ENCODE measurements around the gene PHYHD1.

The PHYHD1 gene

DNA sequence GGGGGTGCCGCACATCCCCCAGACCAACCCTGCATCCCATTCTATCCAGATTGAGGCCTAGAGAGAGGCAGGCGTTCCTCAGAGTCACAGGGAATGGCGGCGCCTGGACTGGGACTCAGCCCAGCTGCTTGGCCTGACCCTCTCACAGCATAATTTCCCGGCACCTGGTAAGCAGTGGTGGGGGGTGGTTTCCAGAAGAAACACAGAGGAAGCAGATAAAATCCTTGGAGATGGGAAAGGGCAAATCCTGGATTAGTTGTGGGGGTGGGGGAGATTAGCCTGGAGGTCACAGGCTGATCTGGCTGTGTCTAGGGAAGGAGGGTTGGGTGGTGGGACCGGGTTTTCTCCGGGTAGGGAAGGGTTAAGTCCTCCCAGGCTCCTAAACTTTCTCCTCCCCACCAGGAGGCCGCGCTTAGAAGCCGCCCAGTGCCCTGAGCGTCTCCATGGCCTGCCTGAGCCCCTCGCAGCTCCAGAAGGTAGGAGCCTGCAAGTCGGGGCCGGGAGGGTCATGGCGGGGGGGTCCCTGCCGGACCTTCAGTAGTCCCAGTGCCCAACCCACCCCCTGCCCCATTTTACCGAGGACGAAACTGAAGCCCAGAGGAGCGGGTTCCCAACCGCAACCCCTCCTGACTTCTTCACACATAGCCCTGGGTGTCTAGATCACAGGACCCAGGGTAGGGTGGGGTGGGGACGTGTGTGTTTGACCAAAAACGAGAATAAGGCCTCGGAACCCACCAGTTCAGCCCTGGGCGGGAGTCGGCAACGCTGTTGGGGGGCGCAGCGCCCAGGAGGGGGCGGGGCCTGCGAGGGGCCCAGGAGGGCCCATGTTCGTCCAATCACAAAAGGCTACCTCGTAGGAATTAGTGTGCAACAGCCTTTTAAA is 1.3 kb downstream of the PHYHD1 start:
- Histone ChIP-seq H3K4me1 (ENCODE audit: control insufficient read depth, insufficient read depth, low read length) (peaks cover 11% of the 10 kb centered on the region), H3K4me3 (ENCODE audit: insufficient read depth, low read depth, low read length) (peak overlapping the region; percentile 53), H3K9me3 (ENCODE audit: control insufficient read depth, low read length) (no peaks in the 10 kb centered on the region), H3K27me3 (ENCODE audit: control insufficient read depth, insufficient read depth, low read length, poor library complexity, severe bottlenecking) (no peaks in the 10 kb centered on the region), H3K27ac (ENCODE audit: insufficient read depth, low read depth, low read length, poor library complexity, severe bottlenecking) (peak overlapping the region; percentile 76), H3K36me3 (ENCODE audit: control insufficient read depth, insufficient read depth, low read length) (peaks cover 9% of the 10 kb centered on the region)
- 6 to 7% methylated on average over 31 to 32 of the region's 32 CpGs for WGBS, 2 experiments

DNA sequence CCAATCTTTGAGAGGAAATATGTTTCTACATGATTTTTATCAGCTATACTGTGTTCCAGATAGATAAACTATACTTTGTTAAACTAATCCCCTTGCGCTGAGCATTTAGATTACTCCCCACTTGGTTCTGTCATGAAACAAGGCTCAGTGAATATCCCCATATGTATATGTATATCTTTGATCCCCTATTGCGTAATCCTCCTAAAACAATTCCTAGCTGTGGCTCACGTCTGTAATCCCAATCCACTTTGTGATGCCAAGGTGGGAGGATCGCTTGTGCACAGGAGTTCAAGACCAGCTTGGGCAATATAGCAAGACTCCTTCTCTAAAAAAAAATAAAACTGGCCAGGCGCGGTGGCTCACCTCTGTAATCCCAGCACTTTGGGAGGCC is 2.7 kb downstream of the PHYHD1 start:
- Histone ChIP-seq H3K9me3 (ENCODE audit: control insufficient read depth, low read length) (no peaks in the 10 kb centered on the region), H3K27me3 (ENCODE audit: control insufficient read depth, insufficient read depth, low read length, poor library complexity, severe bottlenecking) (no peaks in the 10 kb centered on the region), H3K4me1 (ENCODE audit: control insufficient read depth, insufficient read depth, low read length) (peaks cover 11% of the 10 kb centered on the region), H3K27ac (ENCODE audit: insufficient read depth, low read depth, low read length, poor library complexity, severe bottlenecking) (no peak overlapping the region), H3K36me3 (ENCODE audit: control insufficient read depth, insufficient read depth, low read length) (no peaks in the 10 kb centered on the region), H3K4me3 (ENCODE audit: insufficient read depth, low read depth, low read length) (no peak overlapping the region)
- WGBS, 2 experiments = 91 to 94% methylated on average over 6 of the region's 6 CpGs

DNA sequence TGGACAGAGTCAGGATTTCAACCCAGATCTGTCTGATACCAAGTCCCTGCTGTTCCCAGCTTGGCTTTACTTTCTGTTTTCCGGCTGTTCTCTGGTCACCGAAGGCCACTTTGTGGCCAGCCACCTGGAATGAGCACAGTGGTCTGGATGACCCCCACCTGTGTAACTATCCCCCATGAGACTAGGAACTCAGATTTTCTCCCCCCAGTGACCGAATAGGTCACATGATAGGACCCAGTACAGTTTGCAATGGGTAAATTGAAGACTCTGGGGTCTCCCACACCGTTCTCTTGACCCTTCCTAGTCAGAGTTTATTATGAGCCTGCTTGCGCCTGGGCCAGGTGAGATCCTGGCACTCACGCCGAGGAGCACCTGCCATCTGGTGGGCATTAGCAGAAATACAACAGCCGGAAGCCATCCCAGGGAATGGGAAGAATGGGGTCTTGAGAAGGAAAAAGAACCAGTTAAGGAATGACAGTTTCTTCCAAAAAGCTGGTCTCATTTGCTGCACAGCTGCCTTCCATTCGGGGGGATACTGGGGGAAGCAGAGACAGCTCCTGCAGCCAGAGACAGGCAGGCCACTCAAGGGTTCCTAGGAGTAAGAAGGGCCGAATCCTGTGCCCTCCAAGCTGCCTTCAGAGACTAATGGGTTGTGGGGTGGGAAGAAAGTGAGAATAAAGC is 7.1 kb downstream of the PHYHD1 start:
- 40% methylated on average over 10 of the region's 10 CpGs for WGBS, 2 experiments
- H3K27ac ChIP-seq (ENCODE audit: insufficient read depth, low read depth, low read length, poor library complexity, severe bottlenecking) = no peak overlapping the region

DNA sequence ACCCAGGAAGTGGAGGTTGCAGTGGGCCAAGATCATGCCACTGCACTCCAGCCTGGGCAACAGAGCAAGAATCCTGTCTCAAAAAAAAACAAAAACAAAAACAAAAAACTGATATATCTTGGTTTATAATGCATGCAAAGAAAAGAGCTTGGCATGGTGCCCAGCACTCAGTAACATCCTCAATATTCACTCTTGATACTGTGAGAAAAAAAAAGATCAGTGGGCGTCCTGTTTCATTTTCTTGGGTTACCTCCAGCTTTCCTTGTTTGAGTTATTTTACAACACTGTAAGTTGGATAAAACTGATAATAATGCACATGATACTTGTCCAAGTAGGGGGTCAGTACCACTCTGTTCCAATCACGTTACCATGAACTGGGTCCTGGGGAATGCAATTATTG is 7.8 kb downstream of the PHYHD1 start:
- no peaks in the 10 kb centered on the region for H3K36me3 ChIP-seq (ENCODE audit: control insufficient read depth, insufficient read depth, low read length)
- WGBS, 2 experiments = 97 to 99% methylated on average over 2 of the region's 2 CpGs
- H3K27ac ChIP-seq (ENCODE audit: insufficient read depth, low read depth, low read length, poor library complexity, severe bottlenecking) = no peak overlapping the region
- no peaks in the 10 kb centered on the region for H3K9me3 ChIP-seq (ENCODE audit: control insufficient read depth, low read length)
- no peaks in the 10 kb centered on the region for H3K4me1 ChIP-seq (ENCODE audit: control insufficient read depth, insufficient read depth, low read length)
- H3K4me3 ChIP-seq (ENCODE audit: insufficient read depth, low read depth, low read length) = no peak overlapping the region
- no peaks in the 10 kb centered on the region for H3K27me3 ChIP-seq (ENCODE audit: control insufficient read depth, insufficient read depth, low read length, poor library complexity, severe bottlenecking)

More for the DNA sequence above, 7.1 kb downstream of the PHYHD1 start:
- Histone ChIP-seq H3K36me3 (ENCODE audit: control insufficient read depth, insufficient read depth, low read length) (no peaks in the 10 kb centered on the region), H3K4me3 (ENCODE audit: insufficient read depth, low read depth, low read length) (no peak overlapping the region), H3K9me3 (ENCODE audit: control insufficient read depth, low read length) (no peaks in the 10 kb centered on the region), H3K27me3 (ENCODE audit: control insufficient read depth, insufficient read depth, low read length, poor library complexity, severe bottlenecking) (no peaks in the 10 kb centered on the region), H3K4me1 (ENCODE audit: control insufficient read depth, insufficient read depth, low read length) (no peaks in the 10 kb centered on the region)

DNA sequence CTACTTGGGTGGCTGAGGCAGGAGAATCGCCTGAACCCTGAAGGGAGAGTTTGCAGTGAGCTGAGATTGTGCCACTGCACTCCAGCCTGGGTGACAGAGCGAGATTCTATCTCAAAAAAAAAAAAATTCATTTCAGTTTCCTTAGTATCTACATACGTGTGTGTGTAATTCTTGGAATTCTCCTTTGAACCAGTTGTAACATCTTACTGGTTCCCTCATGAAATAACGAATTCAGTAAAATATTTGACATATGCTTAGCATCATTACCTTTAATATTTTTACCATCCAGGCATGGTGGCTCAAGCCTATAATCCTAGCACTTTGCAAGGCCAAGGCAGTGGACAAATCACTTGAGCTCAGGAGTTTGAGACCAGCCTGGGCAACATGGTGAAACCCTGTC is 8.8 kb downstream of the PHYHD1 start:
- Histone ChIP-seq H3K9me3 (ENCODE audit: control insufficient read depth, low read length) (no peaks in the 10 kb centered on the region), H3K36me3 (ENCODE audit: control insufficient read depth, insufficient read depth, low read length) (no peaks in the 10 kb centered on the region), H3K4me1 (ENCODE audit: control insufficient read depth, insufficient read depth, low read length) (no peaks in the 10 kb centered on the region), H3K27ac (ENCODE audit: insufficient read depth, low read depth, low read length, poor library complexity, severe bottlenecking) (no peak overlapping the region), H3K27me3 (ENCODE audit: control insufficient read depth, insufficient read depth, low read length, poor library complexity, severe bottlenecking) (no peaks in the 10 kb centered on the region), H3K4me3 (ENCODE audit: insufficient read depth, low read depth, low read length) (no peak overlapping the region)
- 91 to 93% methylated on average over 4 of the region's 4 CpGs for WGBS, 2 experiments

DNA sequence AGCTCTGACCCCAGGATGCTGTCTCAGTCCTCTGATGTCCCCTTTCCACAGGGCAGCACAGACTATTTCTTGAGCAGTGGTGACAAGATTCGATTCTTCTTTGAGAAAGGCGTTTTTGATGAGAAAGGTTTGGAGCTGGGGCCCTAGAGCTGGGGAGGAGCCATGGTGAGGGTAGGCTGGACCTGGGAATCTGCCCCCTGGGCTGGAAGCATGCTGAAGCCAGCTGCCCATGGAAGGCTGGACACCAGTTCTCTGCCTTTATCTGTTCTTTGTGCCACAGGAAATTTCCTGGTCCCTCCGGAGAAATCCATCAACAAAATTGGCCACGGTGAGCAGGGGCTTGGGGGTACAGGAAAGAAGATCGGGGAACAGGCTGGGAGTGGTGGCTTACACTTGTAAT is 12.9 kb downstream of the PHYHD1 start:
- H3K36me3 ChIP-seq (ENCODE audit: control insufficient read depth, insufficient read depth, low read length) = no peaks in the 10 kb centered on the region
- WGBS, 2 experiments = 95 to 96% methylated on average over 5 of the region's 5 CpGs
- no peaks in the 10 kb centered on the region for H3K4me1 ChIP-seq (ENCODE audit: control insufficient read depth, insufficient read depth, low read length)
- no peak overlapping the region for H3K4me3 ChIP-seq (ENCODE audit: insufficient read depth, low read depth, low read length)
- H3K27ac ChIP-seq (ENCODE audit: insufficient read depth, low read depth, low read length, poor library complexity, severe bottlenecking) = no peak overlapping the region
- H3K27me3 ChIP-seq (ENCODE audit: control insufficient read depth, insufficient read depth, low read length, poor library complexity, severe bottlenecking) = no peaks in the 10 kb centered on the region
- no peaks in the 10 kb centered on the region for H3K9me3 ChIP-seq (ENCODE audit: control insufficient read depth, low read length)

DNA sequence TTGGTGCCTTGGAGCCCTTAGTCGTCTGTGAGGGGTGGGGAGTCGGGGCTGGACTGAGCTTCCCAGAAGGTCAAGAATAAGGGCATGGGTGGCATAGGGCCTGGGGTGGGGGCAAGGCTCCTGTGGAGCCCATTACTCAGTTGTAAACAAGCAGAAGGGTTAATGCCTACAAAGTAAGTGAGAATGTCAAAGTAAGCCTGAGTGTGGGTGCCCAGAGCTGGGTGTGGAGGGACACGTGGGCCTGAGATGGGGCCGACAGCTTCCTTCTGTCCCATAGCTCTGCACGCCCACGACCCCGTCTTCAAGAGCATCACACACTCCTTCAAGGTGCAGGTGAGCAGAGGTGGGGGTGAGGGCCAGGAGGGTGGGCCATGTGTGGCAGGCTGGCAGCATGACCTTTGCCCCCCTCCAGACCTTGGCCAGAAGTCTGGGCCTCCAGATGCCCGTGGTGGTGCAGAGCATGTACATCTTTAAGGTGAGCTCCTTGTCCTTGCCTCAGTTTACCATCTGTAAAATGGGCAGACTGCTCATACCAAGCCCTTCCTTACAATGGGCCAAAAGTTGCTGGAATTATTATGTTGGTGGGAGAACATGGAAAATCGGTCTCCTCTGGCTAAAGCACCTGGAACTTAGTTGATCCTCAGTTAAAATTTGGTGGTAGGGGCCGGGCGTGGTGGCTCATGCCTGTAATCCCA is 15.5 kb downstream of the PHYHD1 start:
- Histone ChIP-seq H3K36me3 (ENCODE audit: control insufficient read depth, insufficient read depth, low read length) (no peaks in the 10 kb centered on the region), H3K4me1 (ENCODE audit: control insufficient read depth, insufficient read depth, low read length) (no peaks in the 10 kb centered on the region), H3K27me3 (ENCODE audit: control insufficient read depth, insufficient read depth, low read length, poor library complexity, severe bottlenecking) (no peaks in the 10 kb centered on the region), H3K9me3 (ENCODE audit: control insufficient read depth, low read length) (no peaks in the 10 kb centered on the region), H3K27ac (ENCODE audit: insufficient read depth, low read depth, low read length, poor library complexity, severe bottlenecking) (no peak overlapping the region), H3K4me3 (ENCODE audit: insufficient read depth, low read depth, low read length) (no peak overlapping the region)
- 94 to 95% methylated on average over 11 of the region's 11 CpGs for WGBS, 2 experiments

DNA sequence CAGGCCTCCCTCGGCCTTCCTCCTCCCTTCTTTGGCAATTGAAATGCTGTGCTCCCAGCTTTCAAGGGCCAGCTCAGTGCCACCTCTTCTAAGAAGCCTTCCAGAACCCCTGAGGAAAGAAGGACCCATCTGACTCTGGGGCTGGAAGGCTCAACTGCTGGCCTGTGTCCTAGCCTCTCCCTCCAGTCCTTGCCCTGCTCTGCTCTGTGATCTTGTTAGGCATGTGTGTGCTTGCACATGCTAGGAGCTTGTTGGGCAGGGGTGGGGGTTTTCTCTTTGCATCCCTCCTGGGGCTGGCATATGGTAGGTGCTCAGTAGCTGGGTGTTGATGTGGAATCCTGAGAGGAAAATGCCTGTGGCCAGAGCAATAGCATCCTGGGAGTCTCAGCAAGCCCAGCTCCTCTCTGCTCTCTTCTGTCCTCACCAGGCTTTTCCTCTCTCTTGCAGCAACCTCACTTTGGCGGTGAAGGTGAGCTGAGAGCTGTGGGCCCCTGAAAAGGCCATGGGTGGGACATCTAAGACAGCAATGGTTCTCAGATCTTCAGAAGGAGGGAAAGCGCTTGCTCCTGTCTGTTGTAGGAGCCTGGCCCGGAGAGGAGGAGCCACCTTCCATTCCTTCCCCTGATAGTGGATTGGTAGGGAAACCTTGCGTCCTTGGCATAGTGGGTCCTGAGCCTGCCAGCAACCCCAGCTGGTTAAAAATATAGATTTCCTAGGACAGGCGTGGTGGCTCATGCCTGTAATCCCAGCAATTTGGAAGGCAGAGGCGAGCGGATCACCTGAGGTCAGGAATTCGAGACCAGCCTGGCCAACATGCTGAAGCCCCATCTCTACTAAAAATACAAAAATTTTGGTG is 16.8 kb downstream of the PHYHD1 start:
- Histone ChIP-seq H3K27ac (ENCODE audit: insufficient read depth, low read depth, low read length, poor library complexity, severe bottlenecking) (no peak overlapping the region), H3K9me3 (ENCODE audit: control insufficient read depth, low read length) (no peaks in the 10 kb centered on the region), H3K4me1 (ENCODE audit: control insufficient read depth, insufficient read depth, low read length) (no peaks in the 10 kb centered on the region), H3K4me3 (ENCODE audit: insufficient read depth, low read depth, low read length) (no peak overlapping the region), H3K27me3 (ENCODE audit: control insufficient read depth, insufficient read depth, low read length, poor library complexity, severe bottlenecking) (no peaks in the 10 kb centered on the region), H3K36me3 (ENCODE audit: control insufficient read depth, insufficient read depth, low read length) (no peaks in the 10 kb centered on the region)
- 94% methylated on average over 9 of the region's 9 CpGs for WGBS, 2 experiments

DNA sequence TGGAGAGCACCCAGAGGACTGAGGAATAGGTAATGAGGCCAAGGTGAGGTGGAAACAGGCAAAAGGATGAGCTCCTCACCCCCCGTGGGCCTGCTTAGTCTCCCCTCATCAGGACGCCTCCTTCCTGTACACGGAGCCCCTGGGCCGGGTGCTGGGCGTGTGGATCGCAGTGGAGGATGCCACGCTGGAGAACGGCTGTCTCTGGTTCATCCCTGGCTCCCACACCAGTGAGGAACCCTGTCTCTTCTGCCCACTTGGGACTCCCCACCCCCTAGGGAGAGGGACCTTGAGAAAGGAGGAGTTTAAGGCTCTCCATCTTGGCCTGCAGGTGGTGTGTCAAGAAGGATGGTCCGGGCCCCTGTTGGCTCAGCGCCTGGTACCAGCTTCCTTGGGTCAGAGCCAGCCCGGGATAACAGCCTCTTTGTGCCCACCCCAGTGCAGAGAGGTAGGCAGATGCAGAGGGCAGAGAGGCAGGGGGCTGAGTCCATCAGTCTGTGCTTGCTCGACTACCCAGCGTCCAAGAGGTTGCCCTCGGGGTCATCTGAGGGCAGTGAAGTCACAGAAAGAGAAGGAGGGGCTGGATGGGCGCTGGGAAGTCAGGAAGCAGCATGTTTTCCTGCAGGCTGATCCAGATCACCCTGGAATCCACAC is 19.6 kb downstream of the PHYHD1 start:
- Histone ChIP-seq H3K36me3 (ENCODE audit: control insufficient read depth, insufficient read depth, low read length) (no peaks in the 10 kb centered on the region), H3K27me3 (ENCODE audit: control insufficient read depth, insufficient read depth, low read length, poor library complexity, severe bottlenecking) (no peaks in the 10 kb centered on the region), H3K27ac (ENCODE audit: insufficient read depth, low read depth, low read length, poor library complexity, severe bottlenecking) (no peak overlapping the region), H3K4me3 (ENCODE audit: insufficient read depth, low read depth, low read length) (no peak overlapping the region), H3K9me3 (ENCODE audit: control insufficient read depth, low read length) (no peaks in the 10 kb centered on the region), H3K4me1 (ENCODE audit: control insufficient read depth, insufficient read depth, low read length) (no peaks in the 10 kb centered on the region)
- 86 to 87% methylated on average over 15 of the region's 15 CpGs for WGBS, 2 experiments
